ENCODE results near the gene CCDC93. TPM values are rescaled to one million over a fixed set of nuclear protein-coding genes. Genes with fewer than 3 reads are reported as not detected.

Gene CCDC93
- total RNA-seq, 4 donors from 2014 or later = 14.4 to 17.0 (median 16.0) TPM

GRCh38 chr2:117984208-117984607 lies 29.7 kb downstream of the CCDC93 start:
- Histone ChIP-seq H3K9me3 (no peaks in the 10 kb centered on the region), H3K27ac (replicated peaks in 1 of 4) (no peak overlapping the region), H3K4me1 (peaks cover 8 to 19% (median 11%) of the 10 kb centered on the region in 4 donors), H3K27me3 (no peaks in the 10 kb centered on the region), H3K36me3 (peaks cover 25 to 62% (median 45%) of the 10 kb centered on the region in 4 donors), H3K4me3 (no peak overlapping the region)
- 84% methylated on average over 2 of the region's 2 CpGs for WGBS
- TF ChIP-seq EP300 (IDR thresholded peaks at IDR 0.05) (no peak), POLR2A (IDR thresholded peaks at IDR 0.05; ENCODE audit: low read depth) (no peak), POLR2AphosphoS5 (IDR thresholded peaks at IDR 0.05) (no peak), CTCF (IDR thresholded peaks at IDR 0.05) (no peak)
- DNase-seq (ENCODE audit: extremely low spot score) = no peak
- intact Hi-C loops (cut with DNase I) = no loop called here

GRCh38 chr2:117983040-117983439 lies 30.8 kb downstream of the CCDC93 start:
- no peak overlapping the region for H3K4me3 ChIP-seq
- no peak for DNase-seq (ENCODE audit: extremely low spot score)
- TF ChIP-seq POLR2A (IDR thresholded peaks at IDR 0.05; ENCODE audit: low read depth) (no peak), EP300 (IDR thresholded peaks at IDR 0.05) (no peak), POLR2AphosphoS5 (IDR thresholded peaks at IDR 0.05) (no peak), CTCF (IDR thresholded peaks at IDR 0.05) (no peak)
- H3K27me3 ChIP-seq = no peaks in the 10 kb centered on the region
- no peak overlapping the region for H3K27ac ChIP-seq (replicated peaks in 1 of 4)
- peaks cover 8 to 19% (median 11%) of the 10 kb centered on the region in 4 donors for H3K4me1 ChIP-seq
- H3K36me3 ChIP-seq = peaks cover 21 to 60% (median 48%) of the 10 kb centered on the region in 4 donors
- intact Hi-C loops (cut with DNase I) = no loop called here
- WGBS = 95% methylated on average over 3 of the region's 3 CpGs
- no peaks in the 10 kb centered on the region for H3K9me3 ChIP-seq

GRCh38 chr2:117982376-117983033 lies 31.4 kb downstream of the CCDC93 start:
- Histone ChIP-seq H3K9me3 (no peaks in the 10 kb centered on the region), H3K4me1 (peaks cover 8 to 19% (median 11%) of the 10 kb centered on the region in 4 donors), H3K4me3 (no peak overlapping the region), H3K36me3 (peaks cover 20 to 62% (median 53%) of the 10 kb centered on the region in 4 donors), H3K27ac (replicated peaks in 1 of 4) (no peak overlapping the region), H3K27me3 (no peaks in the 10 kb centered on the region)
- TF ChIP-seq POLR2A (IDR thresholded peaks at IDR 0.05; ENCODE audit: low read depth) (no peak), CTCF (IDR thresholded peaks at IDR 0.05) (no peak), EP300 (IDR thresholded peaks at IDR 0.05) (no peak)
- intact Hi-C loops (cut with DNase I) = no loop called here
- DNase-seq (ENCODE audit: extremely low spot score) = no peak
- 91% methylated on average over 5 of the region's 5 CpGs for WGBS

GRCh38 chr2:117981810-117982209 lies 32.1 kb downstream of the CCDC93 start:
- no peak for DNase-seq (ENCODE audit: extremely low spot score)
- intact Hi-C loops (cut with DNase I) = no loop called here
- 100% methylated on average over 1 of the region's 1 CpG for WGBS
- Histone ChIP-seq H3K27me3 (no peaks in the 10 kb centered on the region), H3K27ac (replicated peaks in 1 of 4) (no peak overlapping the region), H3K9me3 (no peaks in the 10 kb centered on the region), H3K4me3 (no peak overlapping the region), H3K36me3 (peaks cover 20 to 67% (median 56%) of the 10 kb centered on the region in 4 donors), H3K4me1 (peaks cover 8 to 19% (median 11%) of the 10 kb centered on the region in 4 donors)
- TF ChIP-seq POLR2AphosphoS5 (IDR thresholded peaks at IDR 0.05) (no peak), POLR2A (IDR thresholded peaks at IDR 0.05; ENCODE audit: low read depth) (no peak), EP300 (IDR thresholded peaks at IDR 0.05) (no peak), CTCF (IDR thresholded peaks at IDR 0.05) (no peak)

All from esophagus muscularis mucosa (tissue), 4 donors.